Mesodermal cell (in vitro differentiated cells): ENCODE data around the gene FHOD3.

ENCODE experiments used
- H3K27ac ChIP-seq: 2 replicates; pipeline ENCODE4 v1.7.0; 2013; ENCODE audit warnings: mild to moderate bottlenecking, low read depth, low read length, moderate library complexity; ENCODE audit not compliant: severe bottlenecking
- H3K36me3 ChIP-seq: 2 replicates; pipeline ENCODE4 v1.7.1; 2013; ENCODE audit warnings: mild to moderate bottlenecking, low read length, moderate library complexity; ENCODE audit not compliant: control insufficient read depth, insufficient read depth
- H3K4me1 ChIP-seq: one replicate; pipeline ENCODE4 v1.7.1; 2013; ENCODE audit warnings: mild to moderate bottlenecking, low read length; ENCODE audit not compliant: insufficient read depth, control insufficient read depth, poor library complexity, severe bottlenecking
- H3K4me3 ChIP-seq: 2 replicates; pipeline ENCODE4 v1.7.0; 2013; ENCODE audit warnings: low read length, control low read depth, mild to moderate bottlenecking; ENCODE audit not compliant: insufficient read depth, poor library complexity, severe bottlenecking; ENCODE audit errors: extremely low read depth
- H3K9me3 ChIP-seq: 2 replicates; pipeline ENCODE4 v1.7.1; 2013; ENCODE audit warnings: mild to moderate bottlenecking, low read length, moderate library complexity; ENCODE audit not compliant: control insufficient read depth
- WGBS, 2 experiments: methylation state at CpG; one replicate each; pipeline ENCODE4 v1.1.5; 2013; ENCODE audit warnings: missing lambda C conversion rate in 2 of 2; ENCODE audit not compliant: insufficient coverage in 2 of 2; 5-methylcytosine and 5-hydroxymethylcytosine counted together

Gene FHOD3

DNA sequence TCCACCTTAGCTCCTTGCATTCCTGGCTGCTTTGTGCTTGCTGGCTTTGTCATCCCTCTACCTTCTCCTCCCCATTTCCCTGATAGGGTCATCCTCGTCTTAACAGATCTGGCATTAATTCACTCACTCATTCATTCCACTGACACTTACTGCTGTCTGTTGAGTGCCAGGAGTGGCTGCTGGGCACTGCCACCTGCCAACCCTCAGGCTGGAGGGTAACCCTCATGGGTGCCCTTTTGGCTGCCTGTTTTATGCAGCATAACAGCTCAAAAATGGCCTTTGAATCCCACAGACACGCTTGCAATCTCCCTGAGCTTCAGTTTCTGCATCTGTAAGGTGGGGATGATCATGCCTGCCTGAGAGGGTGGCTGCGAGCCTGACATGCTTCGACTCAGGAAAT lies 25.2 kb downstream of the FHOD3 start:
- Histone ChIP-seq H3K27ac (no peak overlapping the region), H3K4me1 (no peaks in the 10 kb centered on the region), H3K4me3 (no peak overlapping the region), H3K36me3 (no peaks in the 10 kb centered on the region), H3K9me3 (no peaks in the 10 kb centered on the region)
- WGBS, 2 experiments: 85 to 92% methylated on average over 2 to 4 of the region's 4 CpGs

GRCh38 chr18:36323421-36323820 lies 25.9 kb downstream of the FHOD3 start:
- WGBS, 2 experiments: 100% methylated on average over 1 of the region's 1 CpG; no CpG with 5 or more reads in 1 of the 2 experiments
- Histone ChIP-seq H3K4me1 (no peaks in the 10 kb centered on the region), H3K27ac (no peak overlapping the region), H3K4me3 (no peak overlapping the region), H3K9me3 (no peaks in the 10 kb centered on the region), H3K36me3 (no peaks in the 10 kb centered on the region)

GRCh38 chr18:36325846-36326245 lies 28.3 kb downstream of the FHOD3 start:
- Histone ChIP-seq H3K9me3 (no peaks in the 10 kb centered on the region), H3K4me3 (no peak overlapping the region), H3K27ac (no peak overlapping the region), H3K36me3 (no peaks in the 10 kb centered on the region), H3K4me1 (peaks cover under 1% of the 10 kb centered on the region)
- WGBS, 2 experiments: 83% methylated on average over 1 of the region's 1 CpG; no CpG with 5 or more reads in 1 of the 2 experiments

DNA sequence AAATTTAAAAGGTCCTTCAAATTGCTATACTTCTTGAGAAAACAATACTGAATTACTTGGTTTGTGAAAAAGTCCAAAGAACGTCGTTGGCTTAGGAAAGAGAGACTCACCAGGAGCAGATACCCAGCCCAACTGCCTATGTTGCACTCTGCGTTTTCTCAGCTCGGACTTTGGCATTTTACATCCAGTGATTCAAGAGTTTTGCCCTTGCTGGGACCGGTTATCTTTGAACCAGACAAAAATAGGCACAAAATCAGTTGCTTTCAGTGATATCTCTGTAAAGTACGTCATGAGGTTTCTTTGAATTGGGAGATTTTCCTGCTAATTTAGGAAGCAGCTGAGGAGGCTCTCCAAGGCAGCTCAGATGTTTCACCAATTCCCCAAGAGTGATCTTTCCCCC lies 29.3 kb downstream of the FHOD3 start:
- H3K9me3 ChIP-seq: no peaks in the 10 kb centered on the region
- 92 to 93% methylated on average over 5 to 6 of the region's 6 CpGs for WGBS, 2 experiments

GRCh38 chr18:36327352-36328316 lies 30.1 kb downstream of the FHOD3 start:
- H3K27ac ChIP-seq: no peak overlapping the region
- H3K4me3 ChIP-seq: no peak overlapping the region
- no peaks in the 10 kb centered on the region for H3K9me3 ChIP-seq
- no peaks in the 10 kb centered on the region for H3K36me3 ChIP-seq
- 94 to 100% methylated on average over 1 of the region's 5 CpGs for WGBS, 2 experiments
- peaks cover 9% of the 10 kb centered on the region for H3K4me1 ChIP-seq

More for the DNA sequence above, 29.3 kb downstream of the FHOD3 start:
- Histone ChIP-seq H3K36me3 (no peaks in the 10 kb centered on the region), H3K4me1 (peaks cover 9% of the 10 kb centered on the region), H3K4me3 (no peak overlapping the region), H3K27ac (no peak overlapping the region)

GRCh38 chr18:36328385-36328858 lies 30.9 kb downstream of the FHOD3 start:
- Histone ChIP-seq H3K4me1 (peaks cover 9% of the 10 kb centered on the region), H3K27ac (no peak overlapping the region), H3K36me3 (no peaks in the 10 kb centered on the region), H3K4me3 (no peak overlapping the region), H3K9me3 (no peaks in the 10 kb centered on the region)
- 77 to 93% methylated on average over 2 to 3 of the region's 3 CpGs for WGBS, 2 experiments

GRCh38 chr18:36328916-36329315 lies 31.4 kb downstream of the FHOD3 start:
- Histone ChIP-seq H3K36me3 (no peaks in the 10 kb centered on the region), H3K4me3 (no peak overlapping the region), H3K27ac (no peak overlapping the region), H3K4me1 (peaks cover 9% of the 10 kb centered on the region), H3K9me3 (no peaks in the 10 kb centered on the region)
- 71 to 94% methylated on average over 1 to 5 of the region's 6 CpGs for WGBS, 2 experiments

DNA sequence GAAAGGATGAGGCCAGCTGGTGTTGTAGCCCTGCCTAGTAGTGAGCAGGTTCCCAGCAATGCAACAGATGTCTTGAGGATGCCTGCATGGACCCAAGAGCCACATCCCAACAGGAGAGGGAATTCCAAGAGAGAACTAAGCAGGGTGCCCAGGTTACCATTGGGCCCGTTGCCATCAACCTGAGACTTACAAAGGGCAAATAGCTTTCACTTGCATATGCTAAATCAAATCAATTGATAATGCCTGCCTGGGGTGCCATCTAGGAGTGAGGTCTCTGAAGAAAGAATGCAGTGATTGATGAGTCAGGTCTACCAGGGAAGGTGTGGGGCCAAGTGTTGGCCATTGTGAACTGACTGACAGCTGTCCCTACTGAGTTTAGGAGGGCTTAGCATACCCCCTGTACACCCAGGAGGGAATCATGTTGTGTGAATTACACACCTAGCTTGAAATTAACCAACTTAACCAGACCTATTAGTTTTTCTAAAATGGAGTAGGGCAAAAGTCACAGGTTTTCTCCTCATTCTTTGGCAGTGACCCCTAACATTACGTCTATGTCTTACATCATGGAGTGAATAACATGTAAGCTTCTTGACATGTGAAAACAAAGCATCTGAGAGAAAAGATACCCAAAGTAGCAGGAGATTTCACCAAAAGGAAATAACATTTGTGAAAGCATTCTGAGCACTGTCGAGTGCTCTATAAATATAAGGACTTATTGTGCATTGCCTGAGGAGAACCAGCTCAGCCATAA lies 32.3 kb downstream of the FHOD3 start:
- H3K27ac ChIP-seq: no peak overlapping the region
- no peak overlapping the region for H3K4me3 ChIP-seq
- H3K4me1 ChIP-seq: peaks cover 9% of the 10 kb centered on the region
- WGBS, 2 experiments: 76% methylated on average over 2 of the region's 3 CpGs; no CpG with 5 or more reads in 1 of the 2 experiments
- H3K36me3 ChIP-seq: no peaks in the 10 kb centered on the region
- H3K9me3 ChIP-seq: no peaks in the 10 kb centered on the region

DNA sequence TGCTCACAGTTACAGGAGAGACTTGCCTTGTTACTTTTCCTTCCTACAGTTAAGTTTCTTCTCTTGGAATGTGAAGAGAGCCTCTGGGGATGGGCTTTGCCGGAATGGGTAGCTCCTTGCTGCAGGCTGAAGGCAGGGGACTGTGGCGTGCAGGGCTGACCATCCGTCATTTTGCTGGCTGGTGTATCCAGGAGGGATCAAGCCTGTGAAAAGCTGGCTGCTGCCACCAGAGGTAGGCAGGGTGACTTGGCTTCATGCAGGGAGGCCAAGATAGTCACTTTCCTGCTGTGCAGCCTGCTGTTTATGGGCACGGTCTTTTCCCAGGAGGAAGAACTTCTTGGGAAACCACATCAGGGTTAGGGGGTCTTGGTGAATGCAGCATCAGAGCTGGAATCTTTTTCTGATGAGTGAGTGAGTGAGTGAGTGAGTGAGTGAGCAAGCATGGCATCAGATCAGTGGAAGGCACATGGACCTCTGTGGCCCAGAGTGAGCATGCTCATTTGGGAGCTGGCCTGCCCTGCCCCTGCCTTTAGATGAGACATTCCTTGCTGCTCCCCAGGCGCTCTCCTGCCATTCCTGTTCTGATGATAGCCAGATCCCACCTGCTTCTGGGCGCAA lies 33.0 kb downstream of the FHOD3 start:
- H3K27ac ChIP-seq: no peak overlapping the region
- no peaks in the 10 kb centered on the region for H3K9me3 ChIP-seq
- H3K36me3 ChIP-seq: no peaks in the 10 kb centered on the region
- H3K4me1 ChIP-seq: peaks cover 9% of the 10 kb centered on the region
- 73 to 87% methylated on average over 4 to 5 of the region's 6 CpGs for WGBS, 2 experiments
- no peak overlapping the region for H3K4me3 ChIP-seq

DNA sequence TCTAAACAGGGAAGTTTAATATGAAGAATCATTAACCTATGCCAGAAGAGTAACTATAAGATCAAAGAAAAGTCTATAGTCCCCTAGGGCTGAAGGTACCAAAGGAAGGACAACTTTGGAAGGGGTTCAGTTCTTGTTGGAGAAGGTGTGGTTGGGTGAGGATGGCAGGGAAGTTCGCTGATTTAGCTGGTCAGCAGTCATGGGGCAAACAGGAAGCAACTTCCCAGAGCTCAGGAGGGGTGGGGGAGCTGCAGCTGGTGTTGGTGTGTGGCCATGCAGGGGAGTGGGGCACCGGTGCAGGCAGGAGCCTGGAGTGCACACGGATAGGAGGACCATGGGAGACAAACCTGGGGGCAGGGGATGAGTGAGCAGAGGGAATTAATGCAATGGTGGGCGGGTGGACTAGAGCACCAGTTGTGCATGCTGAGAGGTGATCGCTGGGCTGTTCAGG lies 34.0 kb downstream of the FHOD3 start:
- WGBS, 2 experiments: 51 to 68% methylated on average over 3 to 5 of the region's 5 CpGs
- H3K4me1 ChIP-seq: peaks cover 9% of the 10 kb centered on the region
- H3K36me3 ChIP-seq: no peaks in the 10 kb centered on the region
- no peaks in the 10 kb centered on the region for H3K9me3 ChIP-seq
- no peak overlapping the region for H3K4me3 ChIP-seq
- H3K27ac ChIP-seq: no peak overlapping the region
